Stimulated activated CD8-positive, alpha-beta memory T cell treated with anti-CD3 and anti-CD28 coated beads, Interleukin-4, amount 100 ng/mL, for 48 hours (primary cell): ENCODE measurements around the gene SIRT6.
"Not testable (repeated sequence)": the region's sequence is repeated elsewhere in the genome, so short reads cannot be mapped to it uniquely, and the experiment has no call there.

ENCODE experiments used
- DNase-seq: peaks from one replicate; pipeline ENCODE4 v3.0.0-alpha.2; 2020

SIRT6 gene

GRCh38 chr19:4182084-4182810 lies at the start of gene SIRT6, which contains the start of gene ANKRD24:
TSS of gene SIRT6 (minus strand) at chr19:4182563. CDS start at chr19:4182539, 24 bp downstream.
TSS of gene ANKRD24 (plus strand) at chr19:4182689. CDS start at chr19:4186426, 3,737 bp downstream.
- DNase-seq: peak; percentile 97

- not testable (repeated sequence) for DNase-seq
These were observed 49.8 kb upstream of the SIRT6 start for GRCh38 chr19:4232139-4232538.

- not testable (repeated sequence) for DNase-seq
These were observed 49.2 kb upstream of the SIRT6 start for GRCh38 chr19:4231521-4231920.

- not testable (repeated sequence) for DNase-seq
These were observed 47.9 kb upstream of the SIRT6 start for GRCh38 chr19:4230237-4230636.

GRCh38 chr19:4229179-4229931 lies 47.0 kb upstream of the SIRT6 start, which contains the start of gene EBI3:
TSS of gene EBI3 (plus strand) at chr19:4229523. CDS start at chr19:4229551, 28 bp downstream.
- peak; percentile 79 for DNase-seq

- DNase-seq: no peak
These were observed 46.4 kb upstream of the SIRT6 start for GRCh38 chr19:4228765-4229178.

GRCh38 chr19:4227771-4228170 lies 45.4 kb upstream of the SIRT6 start:
- no peak for DNase-seq

- no peak for DNase-seq
These were observed 43.5 kb upstream of the SIRT6 start for GRCh38 chr19:4225885-4226284.

- no peak for DNase-seq
These were observed 42.1 kb upstream of the SIRT6 start for GRCh38 chr19:4224470-4224869.

- DNase-seq: no peak
These were observed 37.8 kb upstream of the SIRT6 start for GRCh38 chr19:4220188-4220587.

GRCh38 chr19:4218523-4218922 lies 36.2 kb upstream of the SIRT6 start:
- DNase-seq: not testable (repeated sequence)

GRCh38 chr19:4217429-4218264 lies 35.3 kb upstream of the SIRT6 start:
- no peak for DNase-seq

- DNase-seq: no peak
These were observed 34.5 kb upstream of the SIRT6 start for GRCh38 chr19:4216846-4217245.

- DNase-seq: no peak
These were observed 33.4 kb upstream of the SIRT6 start for GRCh38 chr19:4215807-4216206.

- no peak for DNase-seq
These were observed 30.8 kb upstream of the SIRT6 start for GRCh38 chr19:4213116-4213515.

- no peak for DNase-seq
These were observed 27.9 kb upstream of the SIRT6 start for GRCh38 chr19:4210166-4210731.

- no peak for DNase-seq
These were observed 26.2 kb upstream of the SIRT6 start for GRCh38 chr19:4208385-4209094.

- DNase-seq: no peak
These were observed 24.6 kb upstream of the SIRT6 start for GRCh38 chr19:4206818-4207484.

- DNase-seq: no peak
These were observed 19.4 kb upstream of the SIRT6 start for GRCh38 chr19:4201798-4202197.

- no peak for DNase-seq
These were observed 18.7 kb upstream of the SIRT6 start for GRCh38 chr19:4200940-4201542.

GRCh38 chr19:4199699-4200293 lies 17.4 kb upstream of the SIRT6 start:
- no peak for DNase-seq
